ENCODE results near the gene SORT1. TPM values are rescaled to one million over a fixed set of nuclear protein-coding genes. Genes with fewer than 3 reads are reported as not detected.
A peak's percentile ranks its signal among the peaks of the same experiment; 100 is the strongest.

The SORT1 gene
- total and polyA plus RNA-seq, 2 of the 13 experiments (the other 11 are each of a cell fraction or from before 2014, with no cell fraction given): 32.4 to 93.0 TPM

DNA sequence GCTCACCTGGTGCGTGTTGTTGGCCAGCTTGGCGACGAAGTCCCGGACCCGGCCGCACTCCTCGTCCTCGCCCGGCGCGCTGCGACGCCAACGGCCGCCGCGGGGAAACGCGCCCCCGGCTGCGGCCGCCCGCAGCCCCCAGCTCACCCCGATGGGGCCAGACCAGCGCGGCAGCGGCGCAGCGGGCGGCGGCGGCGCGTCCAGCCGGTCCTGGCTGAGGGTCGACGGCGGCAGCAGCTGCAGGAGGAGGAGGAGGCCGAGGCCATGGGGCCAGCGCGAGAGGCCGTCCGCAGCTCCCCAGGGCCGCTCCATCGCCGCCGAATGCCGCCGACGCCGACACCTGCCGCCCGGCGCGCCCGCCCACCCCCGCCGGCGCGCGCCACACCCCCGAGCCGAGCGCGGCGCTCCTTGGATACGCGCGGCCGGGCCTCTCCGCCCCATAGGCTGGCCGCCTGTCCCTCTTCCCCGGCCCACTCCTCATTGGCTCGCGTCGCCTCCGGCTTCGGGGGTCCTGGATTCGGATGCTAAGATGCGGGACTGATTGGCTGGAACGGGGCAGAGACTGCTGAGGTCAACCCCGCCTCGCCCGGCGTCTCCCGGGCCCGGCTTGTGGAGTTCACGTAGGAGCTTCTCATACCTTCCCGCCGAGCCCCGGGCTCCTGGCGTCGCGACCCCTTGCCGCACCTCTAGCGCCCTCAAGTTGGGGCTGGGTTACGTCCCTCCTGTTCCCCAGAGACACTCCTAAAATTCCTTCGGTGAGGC lies at the start of gene SORT1 (continued):
- TF ChIP-seq, protein P1, sequence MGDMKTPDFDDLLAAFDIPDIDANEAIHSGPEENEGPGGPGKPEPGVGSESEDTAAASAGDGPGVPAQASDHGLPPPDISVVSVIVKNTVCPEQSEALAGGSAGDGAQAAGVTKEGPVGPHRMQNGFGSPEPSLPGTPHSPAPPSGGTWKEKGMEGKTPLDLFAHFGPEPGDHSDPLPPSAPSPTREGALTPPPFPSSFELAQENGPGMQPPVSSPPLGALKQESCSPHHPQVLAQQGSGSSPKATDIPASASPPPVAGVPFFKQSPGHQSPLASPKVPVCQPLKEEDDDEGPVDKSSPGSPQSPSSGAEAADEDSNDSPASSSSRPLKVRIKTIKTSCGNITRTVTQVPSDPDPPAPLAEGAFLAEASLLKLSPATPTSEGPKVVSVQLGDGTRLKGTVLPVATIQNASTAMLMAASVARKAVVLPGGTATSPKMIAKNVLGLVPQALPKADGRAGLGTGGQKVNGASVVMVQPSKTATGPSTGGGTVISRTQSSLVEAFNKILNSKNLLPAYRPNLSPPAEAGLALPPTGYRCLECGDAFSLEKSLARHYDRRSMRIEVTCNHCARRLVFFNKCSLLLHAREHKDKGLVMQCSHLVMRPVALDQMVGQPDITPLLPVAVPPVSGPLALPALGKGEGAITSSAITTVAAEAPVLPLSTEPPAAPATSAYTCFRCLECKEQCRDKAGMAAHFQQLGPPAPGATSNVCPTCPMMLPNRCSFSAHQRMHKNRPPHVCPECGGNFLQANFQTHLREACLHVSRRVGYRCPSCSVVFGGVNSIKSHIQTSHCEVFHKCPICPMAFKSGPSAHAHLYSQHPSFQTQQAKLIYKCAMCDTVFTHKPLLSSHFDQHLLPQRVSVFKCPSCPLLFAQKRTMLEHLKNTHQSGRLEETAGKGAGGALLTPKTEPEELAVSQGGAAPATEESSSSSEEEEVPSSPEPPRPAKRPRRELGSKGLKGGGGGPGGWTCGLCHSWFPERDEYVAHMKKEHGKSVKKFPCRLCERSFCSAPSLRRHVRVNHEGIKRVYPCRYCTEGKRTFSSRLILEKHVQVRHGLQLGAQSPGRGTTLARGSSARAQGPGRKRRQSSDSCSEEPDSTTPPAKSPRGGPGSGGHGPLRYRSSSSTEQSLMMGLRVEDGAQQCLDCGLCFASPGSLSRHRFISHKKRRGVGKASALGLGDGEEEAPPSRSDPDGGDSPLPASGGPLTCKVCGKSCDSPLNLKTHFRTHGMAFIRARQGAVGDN (CRISPR knock-in tag; IDR thresholded peaks at IDR 0.05): peak; percentile 81
- TF ChIP-seq HOXA3 (CRISPR knock-in tag; IDR thresholded peaks at IDR 0.05) (peak; percentile 10; the same call in 1 of the 2 replicates), ATAD3A (CRISPR knock-in tag; IDR thresholded peaks at IDR 0.05) (no peak), RXRA (CRISPR knock-in tag; IDR thresholded peaks at IDR 0.05) (peak; percentile 70; the same call in 1 of the 2 replicates), FOXO1 (CRISPR knock-in tag; IDR thresholded peaks at IDR 0.05) (peak; percentile 35; the same call in 1 of the 2 replicates), KLF6 (CRISPR knock-in tag; IDR thresholded peaks at IDR 0.05) (no peak), SOX6 (IDR thresholded peaks at IDR 0.05) (no peak), SOX6 (CRISPR knock-in tag; IDR thresholded peaks at IDR 0.05) (peak; percentile 49; the same call in 1 of the 2 replicates), HIVEP1 (CRISPR knock-in tag; IDR thresholded peaks at IDR 0.05) (0 out of 2 replicates have a peak, but pooled peaks have one; percentile 40), SAFB2 (CRISPR knock-in tag; IDR thresholded peaks at IDR 0.05; ENCODE audit: borderline replicate concordance, low read depth) (no peak), SMARCC2 (IDR thresholded peaks at IDR 0.05) (no peak), POGZ (CRISPR knock-in tag; IDR thresholded peaks at IDR 0.05) (peak; percentile 35; the same call in 1 of the 2 replicates), ZNF331 (CRISPR knock-in tag; IDR thresholded peaks at IDR 0.05) (no peak; the same call in 1 of the 2 replicates), ZFP36L2 (CRISPR knock-in tag; IDR thresholded peaks at IDR 0.05) (no peak), KLF11 (CRISPR knock-in tag; IDR thresholded peaks at IDR 0.05) (no peak)
- TF ChIP-seq, protein P2, sequence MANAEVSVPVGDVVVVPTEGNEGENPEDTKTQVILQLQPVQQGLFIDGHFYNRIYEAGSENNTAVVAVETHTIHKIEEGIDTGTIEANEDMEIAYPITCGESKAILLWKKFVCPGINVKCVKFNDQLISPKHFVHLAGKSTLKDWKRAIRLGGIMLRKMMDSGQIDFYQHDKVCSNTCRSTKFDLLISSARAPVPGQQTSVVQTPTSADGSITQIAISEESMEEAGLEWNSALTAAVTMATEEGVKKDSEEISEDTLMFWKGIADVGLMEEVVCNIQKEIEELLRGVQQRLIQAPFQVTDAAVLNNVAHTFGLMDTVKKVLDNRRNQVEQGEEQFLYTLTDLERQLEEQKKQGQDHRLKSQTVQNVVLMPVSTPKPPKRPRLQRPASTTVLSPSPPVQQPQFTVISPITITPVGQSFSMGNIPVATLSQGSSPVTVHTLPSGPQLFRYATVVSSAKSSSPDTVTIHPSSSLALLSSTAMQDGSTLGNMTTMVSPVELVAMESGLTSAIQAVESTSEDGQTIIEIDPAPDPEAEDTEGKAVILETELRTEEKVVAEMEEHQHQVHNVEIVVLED (CRISPR knock-in tag; IDR thresholded peaks at IDR 0.05; ENCODE audit: borderline replicate concordance): peak; percentile 76
- TF ChIP-seq, protein P3, sequence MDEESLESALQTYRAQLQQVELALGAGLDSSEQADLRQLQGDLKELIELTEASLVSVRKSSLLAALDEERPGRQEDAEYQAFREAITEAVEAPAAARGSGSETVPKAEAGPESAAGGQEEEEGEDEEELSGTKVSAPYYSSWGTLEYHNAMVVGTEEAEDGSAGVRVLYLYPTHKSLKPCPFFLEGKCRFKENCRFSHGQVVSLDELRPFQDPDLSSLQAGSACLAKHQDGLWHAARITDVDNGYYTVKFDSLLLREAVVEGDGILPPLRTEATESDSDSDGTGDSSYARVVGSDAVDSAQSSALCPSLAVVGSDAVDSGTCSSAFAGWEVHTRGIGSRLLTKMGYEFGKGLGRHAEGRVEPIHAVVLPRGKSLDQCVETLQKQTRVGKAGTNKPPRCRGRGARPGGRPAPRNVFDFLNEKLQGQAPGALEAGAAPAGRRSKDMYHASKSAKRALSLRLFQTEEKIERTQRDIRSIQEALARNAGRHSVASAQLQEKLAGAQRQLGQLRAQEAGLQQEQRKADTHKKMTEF (CRISPR knock-in tag; IDR thresholded peaks at IDR 0.05): 0 out of 2 replicates have a peak, but pooled peaks have one; percentile 47
- TF ChIP-seq, protein P4, sequence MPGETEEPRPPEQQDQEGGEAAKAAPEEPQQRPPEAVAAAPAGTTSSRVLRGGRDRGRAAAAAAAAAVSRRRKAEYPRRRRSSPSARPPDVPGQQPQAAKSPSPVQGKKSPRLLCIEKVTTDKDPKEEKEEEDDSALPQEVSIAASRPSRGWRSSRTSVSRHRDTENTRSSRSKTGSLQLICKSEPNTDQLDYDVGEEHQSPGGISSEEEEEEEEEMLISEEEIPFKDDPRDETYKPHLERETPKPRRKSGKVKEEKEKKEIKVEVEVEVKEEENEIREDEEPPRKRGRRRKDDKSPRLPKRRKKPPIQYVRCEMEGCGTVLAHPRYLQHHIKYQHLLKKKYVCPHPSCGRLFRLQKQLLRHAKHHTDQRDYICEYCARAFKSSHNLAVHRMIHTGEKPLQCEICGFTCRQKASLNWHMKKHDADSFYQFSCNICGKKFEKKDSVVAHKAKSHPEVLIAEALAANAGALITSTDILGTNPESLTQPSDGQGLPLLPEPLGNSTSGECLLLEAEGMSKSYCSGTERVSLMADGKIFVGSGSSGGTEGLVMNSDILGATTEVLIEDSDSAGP (CRISPR knock-in tag; IDR thresholded peaks at IDR 0.05; ENCODE audit: borderline replicate concordance): peak; percentile 61
- TF ChIP-seq, protein P5, sequence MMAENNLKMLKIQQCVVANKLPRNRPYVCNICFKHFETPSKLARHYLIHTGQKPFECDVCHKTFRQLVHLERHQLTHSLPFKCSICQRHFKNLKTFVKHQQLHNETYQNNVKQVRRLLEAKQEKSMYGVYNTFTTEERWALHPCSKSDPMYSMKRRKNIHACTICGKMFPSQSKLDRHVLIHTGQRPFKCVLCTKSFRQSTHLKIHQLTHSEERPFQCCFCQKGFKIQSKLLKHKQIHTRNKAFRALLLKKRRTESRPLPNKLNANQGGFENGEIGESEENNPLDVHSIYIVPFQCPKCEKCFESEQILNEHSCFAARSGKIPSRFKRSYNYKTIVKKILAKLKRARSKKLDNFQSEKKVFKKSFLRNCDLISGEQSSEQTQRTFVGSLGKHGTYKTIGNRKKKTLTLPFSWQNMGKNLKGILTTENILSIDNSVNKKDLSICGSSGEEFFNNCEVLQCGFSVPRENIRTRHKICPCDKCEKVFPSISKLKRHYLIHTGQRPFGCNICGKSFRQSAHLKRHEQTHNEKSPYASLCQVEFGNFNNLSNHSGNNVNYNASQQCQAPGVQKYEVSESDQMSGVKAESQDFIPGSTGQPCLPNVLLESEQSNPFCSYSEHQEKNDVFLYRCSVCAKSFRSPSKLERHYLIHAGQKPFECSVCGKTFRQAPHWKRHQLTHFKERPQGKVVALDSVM (CRISPR knock-in tag; IDR thresholded peaks at IDR 0.05): 0 out of 2 replicates have a peak, but pooled peaks have one; percentile 45
